WERI-Rb-1 (cell line): ENCODE data around the gene CREBZF.
"Not testable (repeated sequence)": the region's sequence is repeated elsewhere in the genome, so short reads cannot be mapped to it uniquely, and the experiment has no call there.

Experiments used
- DNase-seq: peaks from one replicate; pipeline ENCODE4 v3.0.0-alpha.2; 2020
- H3K27ac ChIP-seq: fragments of 250-450 bp; sonication (Bioruptor Pico); 2 replicates; pipeline ENCODE4 v1.5.1; 2020; ENCODE audit warnings: mild to moderate bottlenecking, moderate library complexity
- H3K27me3 ChIP-seq: fragments of 250-450 bp; sonication (Bioruptor Pico); 2 replicates; pipeline ENCODE4 v1.5.1; 2021; ENCODE audit warnings: mild to moderate bottlenecking, low read depth, moderate library complexity; ENCODE audit not compliant: insufficient read depth, severe bottlenecking
- H3K36me3 ChIP-seq: fragments of 250-450 bp; sonication (Bioruptor Pico); 2 replicates; pipeline ENCODE4 v1.5.1; 2020; ENCODE audit warnings: mild to moderate bottlenecking, moderate library complexity
- H3K4me3 ChIP-seq: 2 replicates; pipeline ENCODE4 v1.5.1; 2011; ENCODE audit warnings: low read depth, mild to moderate bottlenecking, control low read depth, low read length
- H3K9me3 ChIP-seq: fragments of 250-450 bp; sonication (Bioruptor Pico); 2 replicates; pipeline ENCODE4 v1.5.1; 2021; ENCODE audit warnings: mild to moderate bottlenecking, moderate library complexity; ENCODE audit not compliant: severe bottlenecking
- CTCF ChIP-seq: IDR thresholded peaks from 2 replicates; pipeline ENCODE4 v1.5.1; 2011; ENCODE audit warnings: low read depth, mild to moderate bottlenecking, control low read depth, inconsistent platforms, low read length

CREBZF gene

GRCh38 chr11:85626496-85626895, 38.4 kb downstream of the CREBZF start:
- Histone ChIP-seq H3K27me3 (no peaks in the 10 kb centered on the region), H3K27ac (no peak overlapping the region), H3K9me3 (no peaks in the 10 kb centered on the region), H3K4me3 (no peak overlapping the region), H3K36me3 (0 out of 2 replicates have a peak, but pooled peaks cover 8% of the 10 kb centered on the region)
- no peak for DNase-seq
- TF ChIP-seq CTCF, result no peak

DNA sequence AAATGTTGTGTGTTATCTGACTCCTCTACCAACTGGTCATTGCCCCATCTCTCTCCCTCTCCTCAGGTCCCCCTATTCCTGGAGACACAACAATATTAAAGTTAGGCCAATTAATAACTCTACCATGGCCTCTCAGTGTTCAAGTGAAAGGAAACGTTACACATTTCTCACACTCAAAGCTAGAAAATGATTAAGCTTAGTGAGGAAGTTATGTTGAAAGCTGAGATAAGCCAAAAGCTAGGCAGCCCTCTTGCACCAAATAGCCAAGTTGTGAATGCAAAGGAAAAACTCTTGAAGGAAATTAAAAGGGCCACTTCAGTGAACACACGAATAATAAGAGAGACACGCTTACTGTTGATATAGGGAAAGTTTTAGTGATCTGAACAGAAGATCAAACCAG, 44.7 kb downstream of the CREBZF start:
- no peak for DNase-seq
- Histone ChIP-seq H3K27ac (no peak overlapping the region), H3K36me3 (no peaks in the 10 kb centered on the region), H3K4me3 (no peak overlapping the region), H3K9me3 (no peaks in the 10 kb centered on the region), H3K27me3 (no peaks in the 10 kb centered on the region)
- TF ChIP-seq CTCF, result no peak

- no peak for DNase-seq
- no peak for TF ChIP-seq CTCF
- no peak overlapping the region for H3K27ac ChIP-seq
Observed at GRCh38 chr11:85619499-85619898, 45.4 kb downstream of the CREBZF start.

GRCh38 chr11:85611643-85612042, 53.3 kb downstream of the CREBZF start:
- H3K27ac ChIP-seq, H3K9me3 ChIP-seq, H3K36me3 ChIP-seq, H3K27me3 ChIP-seq, H3K4me3 ChIP-seq, DNase-seq: not testable (repeated sequence)

More at GRCh38 chr11:85619499-85619898, 45.4 kb downstream of the CREBZF start:
- no peaks in the 10 kb centered on the region for H3K27me3 ChIP-seq
- H3K36me3 ChIP-seq, result no peaks in the 10 kb centered on the region
- no peaks in the 10 kb centered on the region for H3K9me3 ChIP-seq
- H3K4me3 ChIP-seq, result no peak overlapping the region
